AG09309 (cell line): ENCODE results near the gene FANCD2OS.

Experiments
- DNase-seq: peaks from one replicate; pipeline ENCODE4 v3.0.0-alpha.2; 2010; ENCODE audit warnings: low read depth
- H3K4me3 ChIP-seq: 2 replicates; pipeline ENCODE4 v1.5.1; 2011; ENCODE audit warnings: mild to moderate bottlenecking, low read depth, low read length, moderate library complexity; ENCODE audit not compliant: control insufficient read depth
- CTCF ChIP-seq: IDR thresholded peaks from 2 replicates; pipeline ENCODE4 v1.5.1; 2011; ENCODE audit warnings: mild to moderate bottlenecking, low read depth, low read length, inconsistent platforms; ENCODE audit not compliant: insufficient read depth, control insufficient read depth; ENCODE audit errors: missing control alignments

FANCD2OS gene

GRCh38 chr3:10108091-10108490, at the start of gene FANCD2OS:
Gene FANCD2OS, minus strand, starts transcription at chr3:10108255. Its CDS starts 3,481 bp downstream, at chr3:10104774.
- no peak for DNase-seq
- no peak within 1 kb of the TSS for H3K4me3 ChIP-seq
- no peak for TF ChIP-seq CTCF

DNA sequence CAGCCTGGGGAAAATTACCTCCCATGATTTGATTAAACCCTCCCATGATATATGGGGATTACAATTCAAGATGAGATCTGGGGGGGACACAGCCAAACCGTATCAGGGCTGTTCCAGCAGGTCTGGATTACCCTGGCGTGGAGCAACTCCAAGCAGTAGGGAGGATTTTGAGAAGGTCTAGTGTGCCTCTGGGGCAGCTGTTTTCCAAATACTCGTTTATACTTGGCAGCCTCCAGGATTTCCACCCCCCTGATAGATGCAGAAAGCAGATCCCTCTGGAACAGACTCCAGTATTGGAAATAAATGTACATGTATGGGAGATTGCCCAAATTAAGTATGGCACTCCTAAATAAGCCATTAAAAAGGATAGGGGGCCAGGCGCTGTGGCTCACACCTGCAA, 49.0 kb upstream of the FANCD2OS start:
- no peak for TF ChIP-seq CTCF
- H3K4me3 ChIP-seq: no peak overlapping the region
- DNase-seq: no peak

DNA sequence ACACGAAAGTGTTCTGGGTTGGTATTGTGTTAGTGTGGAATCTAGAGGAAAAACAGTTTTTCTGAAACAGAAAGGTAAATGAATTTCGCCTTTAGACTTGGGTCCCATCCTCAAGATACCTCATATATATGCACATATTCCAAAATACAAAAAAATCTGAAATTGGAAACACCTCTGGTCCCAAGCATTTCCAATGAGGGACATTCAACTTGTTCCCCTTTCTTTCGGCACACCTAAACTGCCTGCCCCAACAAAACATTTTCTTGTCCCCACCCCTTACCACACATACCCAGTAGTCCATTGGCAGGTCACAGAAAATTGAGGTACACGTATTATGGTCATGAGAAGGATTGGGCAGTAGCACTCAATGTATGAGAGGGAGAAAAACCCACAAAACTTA, 47.6 kb upstream of the FANCD2OS start:
- no peak for DNase-seq
- TF ChIP-seq CTCF: no peak
- H3K4me3 ChIP-seq: no peak overlapping the region

DNA sequence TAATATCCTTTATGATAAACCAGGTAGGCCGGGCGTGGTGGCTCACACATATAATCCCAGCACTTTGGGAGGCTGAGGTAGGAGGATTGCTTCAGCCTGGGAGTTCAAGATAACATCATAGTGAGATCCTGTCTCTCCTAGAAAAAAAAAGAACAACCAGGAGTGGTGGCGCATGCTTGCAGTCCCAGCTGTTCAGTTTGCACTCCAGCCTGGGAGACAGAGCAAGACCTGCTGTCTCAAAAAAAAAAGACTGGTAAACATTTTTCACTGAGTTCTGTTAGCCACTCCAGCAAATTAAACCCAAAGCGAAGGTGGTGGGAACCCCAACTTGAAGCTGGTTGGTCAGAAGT, 47.0 kb upstream of the FANCD2OS start:
- H3K4me3 ChIP-seq: no peak overlapping the region
- no peak for TF ChIP-seq CTCF
- no peak for DNase-seq

- no peak overlapping the region for H3K4me3 ChIP-seq
- TF ChIP-seq CTCF: no peak
- no peak for DNase-seq
Measured at GRCh38 chr3:10154335-10155122, 46.5 kb upstream of the FANCD2OS start.

GRCh38 chr3:10150987-10151386, 42.9 kb upstream of the FANCD2OS start:
- H3K4me3 ChIP-seq: no peak overlapping the region
- no peak for DNase-seq
- no peak for TF ChIP-seq CTCF
